Neural crest cell (in vitro differentiated cells): ENCODE measurements around the gene PPP4R1. TPM values are rescaled to one million over a fixed set of nuclear protein-coding genes. Genes with fewer than 3 reads are reported as not detected.

Experiments used
- DNase-seq: peaks from one replicate; pipeline ENCODE4 v3.0.0; 2021; ENCODE audit warnings: low read depth, mixed read lengths, low spot score
- H3K27ac Mint-ChIP-seq: one replicate; pipeline ENCODE4 v1.8.0; 2021; ENCODE audit warnings: mild to moderate bottlenecking, mixed read lengths; ENCODE audit not compliant: unreplicated experiment
- H3K27me3 Mint-ChIP-seq: 2 replicates; pipeline ENCODE4 v1.8.0; 2021; ENCODE audit warnings: low read depth, mild to moderate bottlenecking, mixed read lengths
- H3K36me3 Mint-ChIP-seq: 2 replicates; pipeline ENCODE4 v1.8.0; 2021; ENCODE audit warnings: low read depth, mild to moderate bottlenecking, mixed read lengths
- H3K4me1 Mint-ChIP-seq: 2 replicates; pipeline ENCODE4 v1.8.0; 2021; ENCODE audit warnings: mixed read lengths
- H3K4me3 Mint-ChIP-seq: one replicate; pipeline ENCODE4 v1.8.0; 2021; ENCODE audit warnings: mild to moderate bottlenecking, mixed read lengths
- H3K9me3 Mint-ChIP-seq: 2 replicates; pipeline ENCODE4 v1.8.0; 2021; ENCODE audit warnings: mixed read lengths
- total RNA-seq: library from RNA; stranded (reverse); gene quantifications from 2 replicates; pipeline ENCODE4 v1.2.1, GENCODE V29; 2021
- TF ChIP-seq, protein P1 (sequence below): fragments of 200-600 bp; sonication (generic); conservative IDR thresholded peaks from 2 replicates; pipeline ENCODE4 v1.5.0; 2021; ENCODE audit warnings: antibody characterized with exemption, mild to moderate bottlenecking

The PPP4R1 gene
- total RNA-seq, 1 donor from 2014 or later, result 138 TPM

DNA sequence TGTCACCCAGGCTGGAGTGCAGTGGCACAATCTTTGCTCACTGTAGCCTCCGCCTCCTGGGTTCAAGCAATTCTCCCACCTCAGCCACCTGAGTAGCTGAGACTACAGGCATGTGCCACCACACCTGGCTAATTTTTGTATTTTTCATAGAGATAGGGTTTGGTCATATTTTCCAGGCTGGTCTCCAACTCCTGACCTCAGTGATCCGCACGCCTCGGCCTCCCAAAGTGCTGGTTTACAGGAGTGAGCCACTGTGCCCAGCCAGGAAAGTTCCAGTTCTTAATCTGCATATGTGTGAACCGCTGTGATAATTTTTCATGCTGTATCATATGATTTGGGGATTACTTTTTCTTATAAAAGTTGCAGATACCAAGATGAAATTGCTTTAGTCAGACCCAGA is 14.6 kb upstream of the PPP4R1 start:
- TF ChIP-seq, protein P1, sequence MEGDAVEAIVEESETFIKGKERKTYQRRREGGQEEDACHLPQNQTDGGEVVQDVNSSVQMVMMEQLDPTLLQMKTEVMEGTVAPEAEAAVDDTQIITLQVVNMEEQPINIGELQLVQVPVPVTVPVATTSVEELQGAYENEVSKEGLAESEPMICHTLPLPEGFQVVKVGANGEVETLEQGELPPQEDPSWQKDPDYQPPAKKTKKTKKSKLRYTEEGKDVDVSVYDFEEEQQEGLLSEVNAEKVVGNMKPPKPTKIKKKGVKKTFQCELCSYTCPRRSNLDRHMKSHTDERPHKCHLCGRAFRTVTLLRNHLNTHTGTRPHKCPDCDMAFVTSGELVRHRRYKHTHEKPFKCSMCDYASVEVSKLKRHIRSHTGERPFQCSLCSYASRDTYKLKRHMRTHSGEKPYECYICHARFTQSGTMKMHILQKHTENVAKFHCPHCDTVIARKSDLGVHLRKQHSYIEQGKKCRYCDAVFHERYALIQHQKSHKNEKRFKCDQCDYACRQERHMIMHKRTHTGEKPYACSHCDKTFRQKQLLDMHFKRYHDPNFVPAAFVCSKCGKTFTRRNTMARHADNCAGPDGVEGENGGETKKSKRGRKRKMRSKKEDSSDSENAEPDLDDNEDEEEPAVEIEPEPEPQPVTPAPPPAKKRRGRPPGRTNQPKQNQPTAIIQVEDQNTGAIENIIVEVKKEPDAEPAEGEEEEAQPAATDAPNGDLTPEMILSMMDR, result no peak
- Mint-ChIP-seq H3K4me3 (no peak overlapping the region), H3K27ac (no peak overlapping the region)

DNA sequence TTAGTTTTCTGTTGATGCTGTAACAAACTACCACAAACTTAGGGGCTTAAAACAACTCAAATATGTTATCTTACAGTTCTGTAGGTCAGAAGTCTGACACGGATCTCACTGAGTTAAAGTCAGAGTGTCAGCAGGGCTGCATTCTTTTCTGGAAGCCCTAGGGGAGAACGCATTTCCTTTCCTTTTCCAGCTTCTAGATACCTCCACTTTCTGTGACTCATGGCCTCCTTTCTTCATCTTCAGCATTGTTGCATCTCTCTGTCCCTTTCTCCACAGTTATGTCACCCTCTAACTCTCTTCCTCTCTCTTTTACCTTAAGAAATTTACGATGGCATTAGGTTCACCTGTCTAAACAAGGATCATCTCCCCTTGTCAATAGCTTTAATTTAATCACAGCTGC is 13.3 kb upstream of the PPP4R1 start:
- Mint-ChIP-seq H3K4me3 (no peak overlapping the region), H3K4me1 (peaks cover 8% of the 10 kb centered on the region), H3K27me3 (no peaks in the 10 kb centered on the region), H3K36me3 (no peaks in the 10 kb centered on the region), H3K9me3 (no peaks in the 10 kb centered on the region), H3K27ac (no peak overlapping the region)
- no peak for DNase-seq
- TF ChIP-seq, protein P1, result no peak

More for the DNA sequence above, 14.6 kb upstream of the PPP4R1 start:
- Mint-ChIP-seq H3K9me3 (no peaks in the 10 kb centered on the region), H3K36me3 (no peaks in the 10 kb centered on the region), H3K27me3 (no peaks in the 10 kb centered on the region), H3K4me1 (peaks cover 8% of the 10 kb centered on the region)
- DNase-seq, result no peak

DNA sequence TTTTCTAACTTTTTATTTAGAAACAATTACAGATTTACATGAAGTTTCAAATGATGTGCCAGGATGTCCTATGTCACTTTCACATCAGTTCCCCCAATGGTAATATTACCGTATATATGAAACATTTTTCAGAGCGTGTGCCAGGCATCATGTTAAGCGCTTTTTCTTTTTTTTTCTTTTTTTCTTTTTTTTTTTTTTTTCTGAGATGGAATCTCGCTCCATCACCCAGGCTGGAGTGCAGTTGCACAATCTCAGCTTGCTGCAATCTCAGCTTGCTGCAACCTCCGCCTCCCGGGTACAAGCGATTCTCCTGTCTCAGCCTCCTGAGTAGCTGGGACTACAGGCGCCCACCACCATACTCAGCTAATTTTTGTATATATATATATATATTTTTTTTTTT is 5.6 kb upstream of the PPP4R1 start:
- no peaks in the 10 kb centered on the region for H3K36me3 Mint-ChIP-seq
- TF ChIP-seq, protein P1, result no peak
- no peak overlapping the region for H3K4me3 Mint-ChIP-seq
- no peaks in the 10 kb centered on the region for H3K27me3 Mint-ChIP-seq
- no peak for DNase-seq
- H3K27ac Mint-ChIP-seq, result no peak overlapping the region
- no peaks in the 10 kb centered on the region for H3K9me3 Mint-ChIP-seq
- peaks cover 23% of the 10 kb centered on the region for H3K4me1 Mint-ChIP-seq

DNA sequence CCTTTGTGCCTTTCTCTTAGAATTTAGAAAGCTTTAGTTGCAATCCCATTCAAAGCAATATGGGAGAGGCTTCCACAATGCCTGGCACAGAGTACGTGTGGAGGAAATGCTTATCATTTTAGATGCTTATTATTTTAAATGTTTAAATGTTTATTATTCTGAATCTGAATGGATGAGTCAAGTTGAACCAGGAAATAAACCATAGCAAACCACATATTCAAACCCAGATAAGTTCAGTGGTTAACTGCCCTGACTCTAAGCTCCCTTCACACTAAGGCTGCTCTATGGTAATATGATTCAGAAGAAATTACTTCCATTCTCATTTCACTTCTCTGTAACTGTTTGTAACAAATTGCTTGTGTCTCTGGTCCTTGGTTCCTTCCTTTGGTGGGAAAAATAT is 5.2 kb upstream of the PPP4R1 start:
- Mint-ChIP-seq H3K27me3 (no peaks in the 10 kb centered on the region), H3K4me1 (peaks cover 24% of the 10 kb centered on the region), H3K4me3 (no peak overlapping the region), H3K9me3 (no peaks in the 10 kb centered on the region), H3K36me3 (no peaks in the 10 kb centered on the region), H3K27ac (no peak overlapping the region)
- TF ChIP-seq, protein P1, result no peak
- DNase-seq, result no peak

DNA sequence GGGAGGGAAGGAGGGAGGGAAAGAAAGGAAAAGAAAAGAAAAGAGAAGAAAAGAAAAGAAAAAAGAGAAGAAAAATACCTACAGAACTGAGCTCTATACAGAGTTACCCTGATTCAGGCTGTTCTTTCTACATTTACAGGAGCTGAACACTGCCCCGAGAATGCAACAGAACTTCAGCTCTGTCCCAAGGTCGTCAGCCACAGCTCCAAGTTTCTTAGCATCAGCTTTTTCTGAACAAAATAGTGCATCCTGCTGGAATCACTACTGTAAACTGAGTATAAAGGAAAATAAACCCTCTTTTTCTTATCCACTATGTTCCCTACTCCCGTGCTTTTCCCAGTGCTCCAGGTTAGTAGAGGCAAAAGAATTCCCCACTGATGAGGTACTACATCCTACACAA is 4.7 kb upstream of the PPP4R1 start:
- Mint-ChIP-seq H3K4me3 (no peak overlapping the region), H3K27ac (no peak overlapping the region), H3K36me3 (no peaks in the 10 kb centered on the region), H3K9me3 (no peaks in the 10 kb centered on the region), H3K4me1 (peaks cover 24% of the 10 kb centered on the region), H3K27me3 (no peaks in the 10 kb centered on the region)
- no peak for DNase-seq
- TF ChIP-seq, protein P1, result no peak
